Fibroblast of the aortic adventitia (primary cell): Measurements from ENCODE around the gene MRPL49. TPM values are rescaled to one million over a fixed set of nuclear protein-coding genes. Genes with fewer than 3 reads are reported as not detected.

ENCODE experiments used
- DNase-seq: peaks from one replicate; pipeline ENCODE4 v3.0.0-alpha.2; 2010; ENCODE audit warnings: low read depth
- H3K4me3 ChIP-seq: 2 replicates; pipeline ENCODE4 v1.5.1; 2011; ENCODE audit warnings: low read depth, mild to moderate bottlenecking, control low read depth, low read length, moderate library complexity
- CTCF ChIP-seq: IDR thresholded peaks from 2 replicates; pipeline ENCODE4 v1.5.1; 2011; ENCODE audit warnings: mild to moderate bottlenecking, low read length, control low read depth, inconsistent platforms; ENCODE audit not compliant: insufficient read depth
- total RNA-seq: library from RNA; depleted of rRNA; stranded (reverse); fragments of >200 nt; gene quantifications from 2 replicates; pipeline ENCODE4 v1.2.3, GENCODE V29; 2012; ENCODE audit warnings: low replicate concordance

Gene MRPL49
- total RNA-seq, result 24.2 and 34.7 TPM in 2 replicates

- no peak for TF ChIP-seq CTCF
- H3K4me3 ChIP-seq, result peak within 1 kb of the TSS; percentile 99
- DNase-seq, result peak; percentile 94
Observed at GRCh38 chr11:65121865-65122696, at the start of gene MRPL49, which contains the start of gene FAU. MRPL49 (plus strand) TSS chr11:65122321; CDS start chr11:65122347, 26 bp downstream. FAU (minus strand) TSS chr11:65122134; CDS start chr11:65121813, 321 bp downstream.

GRCh38 chr11:65072631-65072966, 49.5 kb upstream of the MRPL49 start:
- no peak overlapping the region for H3K4me3 ChIP-seq
- no peak for TF ChIP-seq CTCF
- no peak for DNase-seq

GRCh38 chr11:65077451-65077850, 44.7 kb upstream of the MRPL49 start:
- no peak for TF ChIP-seq CTCF
- no peak overlapping the region for H3K4me3 ChIP-seq

DNA sequence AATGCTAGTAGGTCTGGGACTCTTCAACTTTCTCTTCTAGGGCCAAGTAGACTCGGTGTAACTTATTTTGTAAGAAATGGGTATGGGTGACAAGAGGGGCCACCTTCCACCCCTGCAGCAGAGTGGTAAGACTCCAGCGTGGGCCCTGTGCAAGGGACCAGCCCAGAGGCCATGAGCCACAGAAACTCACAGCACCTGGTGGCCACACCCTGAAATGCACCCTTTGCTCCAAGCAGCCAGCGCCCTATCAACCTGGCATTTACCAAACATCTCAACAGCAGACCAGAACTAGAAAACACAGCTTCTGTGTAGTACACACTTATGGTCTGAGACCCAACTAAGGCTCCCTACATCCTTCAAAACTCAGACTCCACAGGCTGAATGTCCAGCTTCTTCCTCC, 44.0 kb upstream of the MRPL49 start:
- peak; percentile 59 for TF ChIP-seq CTCF
- peak; percentile 28 for DNase-seq
- H3K4me3 ChIP-seq, result no peak overlapping the region

More at GRCh38 chr11:65077451-65077850, 44.7 kb upstream of the MRPL49 start:
- DNase-seq, result no peak

- DNase-seq, result no peak
- no peak for TF ChIP-seq CTCF
Observed at GRCh38 chr11:65078786-65079342, 43.3 kb upstream of the MRPL49 start.

GRCh38 chr11:65083134-65083833, 38.8 kb upstream of the MRPL49 start:
- H3K4me3 ChIP-seq, result peak overlapping the region; percentile 95
- TF ChIP-seq CTCF, result no peak
- DNase-seq, result no peak

More at GRCh38 chr11:65078786-65079342, 43.3 kb upstream of the MRPL49 start:
- no peak overlapping the region for H3K4me3 ChIP-seq
